ENCODE data around the gene SESTD1.

GRCh38 chr2:179129574-179130238 lies 134.9 kb downstream of the SESTD1 start:
- peak; percentile 88 for TF ChIP-seq CTCF (IDR thresholded peaks at IDR 0.05; ENCODE audit: low read length)
- no peak for TF ChIP-seq EZH2 (IDR thresholded peaks at IDR 0.05; ENCODE audit: borderline replicate concordance, low read length)

Data from OCI-LY1 (cell line).